ENCODE data around the gene SGMS2. TPM values are rescaled to one million over a fixed set of nuclear protein-coding genes. Genes with fewer than 3 reads are reported as not detected.
A peak's percentile ranks its signal among the peaks of the same experiment; 100 is the strongest.

The SGMS2 gene
- total RNA-seq, 4 donors from 2014 or later: 46.5 to 224 (median 120) TPM

- H3K27me3 ChIP-seq: no peaks in the 10 kb centered on the region
- no peaks in the 10 kb centered on the region for H3K36me3 ChIP-seq
- peaks cover 16 to 24% of the 10 kb centered on the region in 2 donors for H3K4me1 ChIP-seq
- intact Hi-C loops (cut with DNase I): no loop called here
- no peaks in the 10 kb centered on the region for H3K9me3 ChIP-seq
- H3K27ac ChIP-seq: no peak overlapping the region
- TF ChIP-seq POLR2A (IDR thresholded peaks at IDR 0.05) (no peak), CTCF (IDR thresholded peaks at IDR 0.05) (no peak)
- no peak for DNase-seq
- H3K4me3 ChIP-seq (replicated peaks in 1 of 3): no peak overlapping the region
- 78 to 85% methylated on average over 5 of the region's 5 CpGs for WGBS, 2 donors
Measured at GRCh38 chr4:107862658-107863057, 37.9 kb downstream of the SGMS2 start.

- Histone ChIP-seq H3K27ac (no peak overlapping the region), H3K4me3 (replicated peaks in 1 of 3) (no peak overlapping the region), H3K36me3 (no peaks in the 10 kb centered on the region), H3K4me1 (peaks cover 8 to 16% of the 10 kb centered on the region in 2 donors), H3K27me3 (no peaks in the 10 kb centered on the region), H3K9me3 (no peaks in the 10 kb centered on the region)
- TF ChIP-seq POLR2A (IDR thresholded peaks at IDR 0.05) (no peak), CTCF (IDR thresholded peaks at IDR 0.05) (no peak)
- WGBS, 2 donors: 95% methylated on average over 2 of the region's 2 CpGs
- intact Hi-C loops (cut with DNase I): no loop called here
- DNase-seq: no peak
Measured at GRCh38 chr4:107863416-107863815, 38.7 kb downstream of the SGMS2 start.

GRCh38 chr4:107863850-107864371 is 39.2 kb downstream of the SGMS2 start:
- 85% methylated on average over 2 of the region's 2 CpGs for WGBS, 2 donors
- H3K27me3 ChIP-seq: no peaks in the 10 kb centered on the region
- H3K9me3 ChIP-seq: no peaks in the 10 kb centered on the region
- peak; percentile 70 to 76 for DNase-seq
- H3K4me3 ChIP-seq (replicated peaks in 1 of 3): no peak overlapping the region
- no peaks in the 10 kb centered on the region for H3K36me3 ChIP-seq
- TF ChIP-seq CTCF (IDR thresholded peaks at IDR 0.05): peak in 1 of 6 experiments; percentile 4
- no peak for TF ChIP-seq POLR2A (IDR thresholded peaks at IDR 0.05)
- peaks cover 6 to 11% of the 10 kb centered on the region in 2 donors for H3K4me1 ChIP-seq
- H3K27ac ChIP-seq: no peak overlapping the region
- intact Hi-C loops (cut with DNase I): no loop called here

GRCh38 chr4:107866726-107867125 is 42.0 kb downstream of the SGMS2 start:
- Histone ChIP-seq H3K4me3 (replicated peaks in 1 of 3) (no peak overlapping the region), H3K4me1 (peaks cover 8 to 10% of the 10 kb centered on the region in 2 donors), H3K36me3 (no peaks in the 10 kb centered on the region), H3K27ac (no peak overlapping the region), H3K9me3 (no peaks in the 10 kb centered on the region), H3K27me3 (no peaks in the 10 kb centered on the region)
- TF ChIP-seq POLR2A (IDR thresholded peaks at IDR 0.05): no peak
- no peak for TF ChIP-seq CTCF (IDR thresholded peaks at IDR 0.05)
- WGBS, 2 donors: 88 to 93% methylated on average over 1 of the region's 1 CpG
- DNase-seq: no peak
- intact Hi-C loops (cut with DNase I): no loop called here

GRCh38 chr4:107870236-107870635 is 45.5 kb downstream of the SGMS2 start:
- intact Hi-C loops (cut with DNase I): no loop called here
- Histone ChIP-seq H3K36me3 (no peaks in the 10 kb centered on the region), H3K4me3 (replicated peaks in 1 of 3) (no peak overlapping the region), H3K9me3 (no peaks in the 10 kb centered on the region), H3K27ac (no peak overlapping the region), H3K4me1 (peaks cover 0 to 8% of the 10 kb centered on the region in 2 donors), H3K27me3 (no peaks in the 10 kb centered on the region)
- WGBS, 2 donors: 86 to 88% methylated on average over 6 of the region's 6 CpGs
- no peak for DNase-seq
- TF ChIP-seq POLR2A (IDR thresholded peaks at IDR 0.05) (no peak), CTCF (IDR thresholded peaks at IDR 0.05) (no peak)
